GM19372 (cell line): ENCODE measurements around the gene GRK6.

Experiments
- ATAC-seq: cut with Tn5 transposase; IDR thresholded peaks from one replicate; pipeline ENCODE4 v1.9.1; 2021; ENCODE audit warnings: mild to moderate bottlenecking, low read depth, moderate library complexity; ENCODE audit not compliant: unreplicated experiment

The GRK6 gene

DNA sequence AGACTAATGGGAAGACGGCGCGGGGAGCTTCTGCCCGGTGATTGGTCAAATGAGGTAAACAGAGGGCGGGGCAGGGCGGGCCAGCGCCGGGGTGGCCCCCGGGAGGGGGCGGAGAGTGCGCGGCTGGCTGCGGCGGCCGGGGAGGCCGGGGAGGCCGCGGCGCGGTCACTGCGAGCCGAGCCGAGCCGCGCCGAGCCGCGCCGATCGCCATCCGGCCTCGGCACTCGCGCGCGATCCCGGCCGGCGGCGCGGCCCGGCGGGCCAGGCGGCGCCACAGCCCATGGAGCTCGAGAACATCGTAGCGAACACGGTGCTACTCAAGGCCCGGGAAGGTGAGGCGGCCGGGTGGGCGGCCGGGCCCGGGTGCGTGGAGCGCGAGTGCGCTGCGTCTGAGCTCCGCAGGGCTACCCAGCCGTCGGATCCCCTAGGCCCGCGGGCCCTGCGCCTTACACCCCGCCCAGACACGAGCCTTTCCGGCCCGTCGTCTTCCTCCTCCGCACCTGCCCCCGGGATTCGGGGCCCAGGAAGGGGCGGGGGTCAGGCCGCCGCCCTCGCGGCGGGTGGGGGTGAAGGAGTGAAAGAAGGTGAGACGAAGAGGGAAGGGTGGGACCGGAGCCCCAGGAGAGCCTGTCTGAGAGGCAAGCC is at the start of gene GRK6:
Gene GRK6 (plus strand): TSS at position 111 of the 645 bp plus-strand sequence. CDS start 170 bp downstream, at position 281.
- ATAC-seq = peak; percentile 6

- no peak for ATAC-seq
Observed at GRCh38 chr5:177377851-177378776, 48.4 kb upstream of the GRK6 start.

GRCh38 chr5:177378884-177379883 is 47.3 kb upstream of the GRK6 start:
- no peak for ATAC-seq

- no peak for ATAC-seq
Observed at GRCh38 chr5:177380805-177381126, 45.7 kb upstream of the GRK6 start.

DNA sequence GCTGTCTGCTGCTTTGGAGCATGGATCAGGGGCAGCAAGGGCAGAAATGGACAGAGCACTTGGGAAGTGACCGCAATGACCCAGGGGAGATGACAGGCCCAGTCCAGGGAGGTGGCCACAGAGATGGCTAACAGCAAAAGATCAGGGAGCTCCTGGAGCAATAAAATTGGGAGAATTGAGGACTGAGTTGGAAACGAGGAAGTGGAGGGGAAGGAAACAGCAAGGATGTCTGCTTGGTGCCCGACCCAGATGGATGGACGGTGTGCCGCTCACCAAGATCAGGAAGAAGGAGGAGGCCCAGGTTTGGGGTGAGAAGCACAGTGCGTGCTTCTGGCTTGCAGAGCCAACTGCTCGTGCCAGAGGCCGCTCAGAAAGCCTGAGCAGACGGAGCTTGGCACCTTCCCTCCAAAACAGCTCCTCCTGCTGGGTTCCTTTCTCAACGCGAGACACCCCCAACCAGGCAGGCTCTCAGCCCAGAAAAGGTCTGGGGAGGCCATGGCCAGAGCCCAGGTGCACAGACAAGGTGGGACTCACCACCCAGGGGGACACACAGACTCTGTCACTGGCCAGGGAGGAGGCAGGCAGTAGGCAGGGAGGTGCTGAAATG is 44.0 kb upstream of the GRK6 start:
- no peak for ATAC-seq

DNA sequence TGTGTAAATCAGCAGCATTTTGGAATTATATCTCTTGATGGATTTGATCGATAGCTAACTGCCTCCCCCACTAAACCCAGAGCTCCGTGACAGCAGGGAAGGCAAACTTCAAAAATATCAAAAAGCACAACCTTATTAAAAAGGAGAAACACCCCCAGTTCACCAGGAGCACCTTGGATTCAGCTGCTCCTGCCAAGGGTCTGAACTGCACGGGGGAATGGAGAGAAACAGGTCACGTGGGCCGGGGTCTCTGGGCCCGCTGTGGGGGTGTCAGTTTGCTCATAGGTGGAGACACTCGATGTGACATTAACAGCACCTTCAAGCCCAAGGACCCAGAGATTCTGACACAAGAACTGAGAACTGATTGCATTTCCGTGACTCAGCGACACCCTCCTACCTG is 43.3 kb upstream of the GRK6 start:
- no peak for ATAC-seq

DNA sequence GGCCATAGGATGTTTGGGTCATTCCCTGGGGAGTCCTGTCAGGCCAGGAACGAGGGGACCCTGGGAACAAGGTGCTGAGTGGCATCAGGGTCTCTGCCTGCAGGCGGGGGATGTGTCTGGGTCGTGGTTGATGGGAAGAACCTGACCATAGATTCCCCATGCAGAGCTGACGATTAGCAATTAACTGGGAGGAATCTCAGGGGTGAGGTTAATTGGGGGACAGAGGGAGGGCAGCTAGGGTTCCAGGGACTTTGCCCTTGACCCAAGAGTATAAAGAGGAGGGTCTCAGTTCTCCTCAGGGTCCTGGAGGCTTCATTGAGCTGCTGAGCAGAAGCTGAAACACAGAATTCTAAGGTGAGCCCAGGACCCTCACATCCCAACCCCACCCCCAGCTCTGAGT is 42.3 kb upstream of the GRK6 start, which contains the start of gene SLC34A1:
Gene SLC34A1 (plus strand): TSS at position 301 of the 400 bp plus-strand sequence. CDS start 1,308 bp downstream, outside the sequence.
- no peak for ATAC-seq

GRCh38 chr5:177385720-177386119 is 40.8 kb upstream of the GRK6 start:
- no peak for ATAC-seq

DNA sequence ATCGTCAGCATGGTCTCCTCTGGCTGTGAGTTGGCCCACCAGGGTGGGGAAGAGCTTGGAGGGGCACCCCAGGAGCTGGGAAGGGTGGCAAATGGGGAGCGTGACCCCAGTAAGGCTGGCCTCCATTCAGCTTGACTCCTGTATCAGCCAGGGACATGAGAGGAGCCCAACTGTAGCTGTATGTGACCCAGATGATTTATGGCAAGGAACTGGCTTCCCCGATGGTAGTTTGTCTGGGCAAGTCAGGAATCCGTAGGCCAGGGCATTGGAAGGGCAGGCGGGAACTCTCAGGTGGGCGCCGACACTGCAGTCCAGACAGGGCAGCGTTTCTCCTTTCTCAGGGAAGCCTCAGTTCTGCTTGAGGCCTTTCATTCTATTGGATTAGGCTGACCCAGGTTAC is 39.9 kb upstream of the GRK6 start:
- ATAC-seq = no peak

DNA sequence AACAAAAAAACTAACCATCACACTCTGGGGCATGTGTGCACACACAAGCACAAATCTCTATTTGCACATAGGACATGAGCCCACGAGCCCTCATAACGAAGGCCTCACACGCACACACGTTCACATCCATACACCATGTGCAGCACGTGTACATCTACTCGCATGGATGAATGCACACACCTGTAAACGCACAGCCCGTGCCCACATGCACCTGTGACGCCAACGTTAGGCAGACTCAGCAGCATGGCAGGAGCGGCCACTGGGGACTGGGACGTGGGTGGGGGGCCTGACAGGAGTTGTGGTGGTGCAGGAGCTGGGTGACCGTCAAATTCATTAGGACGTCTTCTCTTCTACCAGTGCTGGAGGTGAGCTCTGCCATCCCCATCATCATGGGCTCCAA is 39.1 kb upstream of the GRK6 start:
- ATAC-seq = no peak

GRCh38 chr5:177388521-177389052 is 37.9 kb upstream of the GRK6 start:
- no peak for ATAC-seq

DNA sequence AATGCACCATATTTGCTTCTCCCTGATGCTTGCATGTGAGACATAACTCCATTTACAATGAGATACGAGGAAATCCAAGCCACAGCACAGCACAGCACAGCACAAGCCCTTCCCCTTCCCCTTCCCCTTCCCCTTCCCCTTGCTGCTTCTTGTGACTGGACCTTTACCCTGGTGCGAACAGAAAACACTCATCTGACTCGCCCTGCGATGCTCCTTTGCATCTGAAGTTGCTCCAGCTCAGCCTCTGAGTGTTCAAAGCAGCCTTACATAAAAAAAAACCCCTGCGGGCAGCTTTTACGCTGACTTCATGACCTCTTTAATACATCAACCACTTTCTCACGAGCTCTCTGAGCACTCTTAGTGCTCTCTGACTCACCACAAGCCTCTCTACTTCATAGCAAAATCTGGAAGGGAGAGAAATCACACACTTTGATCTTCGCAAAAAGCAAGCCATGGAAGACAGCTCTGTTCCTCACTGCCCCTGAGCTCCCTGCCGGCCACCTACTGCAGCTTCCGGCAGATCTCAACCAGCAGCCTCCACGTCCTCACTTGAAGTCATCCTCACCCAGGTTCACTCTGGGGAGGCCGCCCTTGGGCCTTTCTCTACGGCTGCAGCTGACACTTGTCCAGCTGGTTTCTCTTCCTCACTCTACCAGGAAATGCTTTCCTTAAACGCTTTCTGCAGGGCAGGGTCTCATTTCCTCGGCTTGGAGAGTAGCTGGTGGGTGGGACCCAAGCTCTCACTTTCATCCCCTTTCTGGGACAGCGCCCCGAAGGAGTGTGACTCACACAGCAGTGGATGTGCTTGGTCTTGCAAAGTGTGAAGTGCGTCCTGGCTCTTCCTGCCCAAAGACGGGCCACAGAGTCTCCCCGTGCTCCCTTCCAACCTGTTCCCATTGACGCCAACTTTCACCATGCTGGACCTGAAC is 37.0 kb upstream of the GRK6 start:
- peak; percentile 51 for ATAC-seq

DNA sequence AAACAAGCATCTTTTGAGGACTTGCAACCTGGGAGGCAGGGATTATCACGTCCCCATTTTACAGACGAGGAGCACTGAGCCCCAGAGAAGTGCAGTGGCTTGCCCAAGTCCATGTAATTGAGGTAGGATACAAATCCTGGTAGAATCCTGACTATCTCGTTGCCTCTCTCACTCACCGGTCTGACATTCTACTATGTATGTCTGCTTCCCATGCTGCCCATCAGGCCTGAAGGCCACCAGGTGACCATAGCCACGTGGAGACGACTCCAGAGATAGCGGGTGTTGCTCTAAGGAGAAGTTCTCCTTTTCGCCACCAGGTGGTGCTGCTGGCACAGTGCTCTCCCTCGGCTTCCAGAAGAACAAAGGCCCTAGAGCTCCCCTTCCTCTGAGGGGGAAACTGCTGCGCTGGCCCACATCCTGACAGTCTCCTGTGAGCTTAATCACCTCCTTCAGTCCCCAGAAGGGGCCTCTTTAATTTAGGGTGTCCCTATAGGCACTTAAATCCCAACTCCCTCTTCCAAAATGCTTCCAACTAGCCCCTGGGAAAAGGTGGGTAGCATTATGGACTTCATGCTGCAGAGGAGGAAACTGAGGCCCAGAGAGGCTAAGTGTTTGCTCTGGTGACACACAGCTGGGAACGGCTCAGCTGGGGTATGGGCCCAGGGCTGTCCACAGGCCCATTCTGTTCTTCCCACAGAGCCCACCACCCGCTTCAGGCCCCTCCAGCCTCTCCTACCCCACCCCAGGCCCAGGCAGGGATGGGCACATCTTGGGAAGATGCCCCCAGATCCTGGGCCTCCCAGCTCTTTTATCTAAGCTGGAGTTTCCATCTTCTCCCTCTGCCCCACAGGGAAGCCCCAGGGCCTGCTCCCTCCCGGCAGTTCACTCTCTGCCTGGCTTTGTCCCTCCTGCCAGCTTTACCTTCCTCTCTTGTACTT is 35.8 kb upstream of the GRK6 start:
- peak; percentile 58 for ATAC-seq

GRCh38 chr5:177392765-177393164 is 33.7 kb upstream of the GRK6 start:
- no peak for ATAC-seq

DNA sequence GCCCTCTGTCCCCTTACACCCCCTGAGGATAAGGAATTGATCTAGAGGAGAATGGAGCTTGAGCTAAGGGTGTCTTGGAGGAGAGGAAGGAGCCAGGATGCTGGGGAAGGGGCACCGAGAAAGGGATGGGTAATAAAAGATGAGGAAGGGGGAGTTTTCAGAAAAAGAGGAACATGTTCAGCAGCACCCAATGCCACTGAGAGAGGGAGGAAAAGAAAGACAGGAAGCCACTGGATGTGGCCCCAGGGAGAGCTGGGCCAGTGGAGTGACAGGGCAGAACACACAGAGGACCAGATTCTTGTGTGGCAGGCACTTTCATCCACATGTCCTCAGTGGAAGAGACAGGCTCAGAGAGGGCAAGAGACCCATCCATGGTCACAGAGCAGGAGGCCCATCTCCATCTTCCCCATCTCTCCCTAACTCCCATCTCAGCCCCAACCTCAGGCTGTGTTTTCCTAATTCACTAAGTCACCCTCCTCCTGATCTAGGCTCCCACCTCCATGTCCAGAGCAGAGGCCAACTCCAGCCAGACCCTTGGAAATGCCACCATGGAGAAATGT is 33.2 kb upstream of the GRK6 start:
- ATAC-seq = no peak

DNA sequence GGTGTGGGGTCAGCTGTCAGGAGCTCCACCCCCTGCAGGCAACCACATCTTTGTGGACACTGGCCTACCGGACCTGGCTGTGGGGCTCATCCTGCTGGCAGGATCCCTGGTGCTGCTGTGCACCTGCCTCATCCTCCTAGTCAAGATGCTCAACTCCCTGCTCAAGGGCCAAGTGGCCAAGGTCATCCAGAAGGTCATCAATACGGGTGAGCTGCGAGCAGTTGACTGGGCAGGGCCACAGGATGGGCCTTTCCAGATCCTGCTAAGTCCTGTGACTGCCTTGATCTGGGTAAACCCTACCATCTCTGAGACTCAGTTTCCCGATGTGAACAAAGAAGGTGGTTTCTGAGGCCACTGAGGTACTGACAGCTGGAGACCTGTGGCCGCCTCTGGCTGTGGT is 32.5 kb upstream of the GRK6 start:
- no peak for ATAC-seq

DNA sequence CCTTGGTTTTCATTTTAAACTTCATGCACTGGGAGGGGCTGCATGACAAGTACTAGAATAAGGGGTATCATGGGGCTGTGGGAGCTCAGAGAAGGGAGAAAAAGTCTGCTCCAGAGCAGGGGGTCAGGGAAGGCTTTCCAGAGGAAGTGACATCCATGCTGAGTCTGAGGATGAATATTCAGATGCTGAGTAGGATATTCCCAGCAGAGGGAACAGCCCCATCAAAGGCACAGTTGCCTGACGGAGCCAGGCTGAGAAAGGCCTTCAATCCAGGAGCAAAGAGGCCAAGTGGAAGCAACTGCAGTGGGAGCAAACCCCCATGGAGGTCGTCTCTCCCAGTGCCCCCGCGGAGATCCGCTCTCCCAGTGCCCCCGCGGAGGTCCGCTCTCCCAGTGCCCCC is 30.4 kb upstream of the GRK6 start:
- no peak for ATAC-seq

DNA sequence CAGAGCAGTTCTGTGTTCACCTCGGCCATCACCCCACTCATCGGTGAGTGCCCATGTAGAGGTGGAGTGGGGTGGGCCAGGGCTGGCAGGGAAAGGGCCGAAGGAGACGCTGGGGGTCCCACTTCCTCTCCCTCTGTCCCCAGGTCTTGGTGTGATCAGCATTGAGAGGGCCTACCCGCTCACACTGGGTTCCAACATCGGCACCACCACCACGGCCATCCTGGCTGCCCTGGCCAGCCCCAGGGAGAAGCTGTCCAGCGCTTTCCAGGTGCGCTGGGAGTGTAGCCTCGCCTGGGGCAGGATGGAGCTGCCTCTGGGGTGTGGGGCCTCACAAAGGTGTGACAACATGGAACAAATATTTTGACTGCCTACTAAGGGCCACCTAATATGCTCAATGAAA is 29.7 kb upstream of the GRK6 start:
- ATAC-seq = no peak
